ENCODE results near the gene RNASE8.

DNA sequence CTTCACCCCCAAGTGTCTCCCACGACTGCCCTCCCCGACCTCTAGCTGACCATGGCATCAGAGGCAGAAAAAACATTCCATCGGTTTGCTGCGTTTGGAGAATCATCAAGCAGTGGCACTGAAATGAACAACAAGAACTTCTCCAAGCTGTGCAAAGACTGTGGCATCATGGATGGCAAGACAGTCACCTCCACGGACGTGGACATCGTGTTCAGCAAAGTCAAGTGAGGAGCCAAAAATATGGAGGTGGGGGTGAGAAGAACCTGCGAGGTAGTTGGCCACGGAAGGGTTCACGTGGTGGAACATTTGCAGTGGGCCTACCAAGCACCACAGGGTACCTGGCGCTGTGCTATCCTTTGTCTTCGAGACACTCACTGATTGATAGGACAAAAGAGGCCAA, 27.1 kb upstream of the RNASE8 start:
- TF ChIP-seq, protein P1, sequence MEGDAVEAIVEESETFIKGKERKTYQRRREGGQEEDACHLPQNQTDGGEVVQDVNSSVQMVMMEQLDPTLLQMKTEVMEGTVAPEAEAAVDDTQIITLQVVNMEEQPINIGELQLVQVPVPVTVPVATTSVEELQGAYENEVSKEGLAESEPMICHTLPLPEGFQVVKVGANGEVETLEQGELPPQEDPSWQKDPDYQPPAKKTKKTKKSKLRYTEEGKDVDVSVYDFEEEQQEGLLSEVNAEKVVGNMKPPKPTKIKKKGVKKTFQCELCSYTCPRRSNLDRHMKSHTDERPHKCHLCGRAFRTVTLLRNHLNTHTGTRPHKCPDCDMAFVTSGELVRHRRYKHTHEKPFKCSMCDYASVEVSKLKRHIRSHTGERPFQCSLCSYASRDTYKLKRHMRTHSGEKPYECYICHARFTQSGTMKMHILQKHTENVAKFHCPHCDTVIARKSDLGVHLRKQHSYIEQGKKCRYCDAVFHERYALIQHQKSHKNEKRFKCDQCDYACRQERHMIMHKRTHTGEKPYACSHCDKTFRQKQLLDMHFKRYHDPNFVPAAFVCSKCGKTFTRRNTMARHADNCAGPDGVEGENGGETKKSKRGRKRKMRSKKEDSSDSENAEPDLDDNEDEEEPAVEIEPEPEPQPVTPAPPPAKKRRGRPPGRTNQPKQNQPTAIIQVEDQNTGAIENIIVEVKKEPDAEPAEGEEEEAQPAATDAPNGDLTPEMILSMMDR (conservative IDR thresholded peaks at IDR 0.05) = no peak
- no peak for TF ChIP-seq ZFX (IDR thresholded peaks at IDR 0.05)

Measured in C4-2B (cell line).